HG03565 (cell line): ENCODE data around the gene ZNF653.

Experiments used
- ATAC-seq: cut with Tn5 transposase; IDR thresholded peaks from one replicate; pipeline ENCODE4 v1.9.1; 2021; ENCODE audit warnings: mild to moderate bottlenecking, moderate library complexity; ENCODE audit not compliant: unreplicated experiment

ZNF653 gene

GRCh38 chr19:11505504-11506100 is at the start of gene ZNF653:
ZNF653 (minus strand) TSS chr19:11505839; CDS start chr19:11505786, 53 bp downstream.
- ATAC-seq: peak; percentile 33

- no peak for ATAC-seq
Observed at GRCh38 chr19:11555246-11555645, 49.6 kb upstream of the ZNF653 start.

GRCh38 chr19:11554160-11554559 is 48.5 kb upstream of the ZNF653 start:
- no peak for ATAC-seq

DNA sequence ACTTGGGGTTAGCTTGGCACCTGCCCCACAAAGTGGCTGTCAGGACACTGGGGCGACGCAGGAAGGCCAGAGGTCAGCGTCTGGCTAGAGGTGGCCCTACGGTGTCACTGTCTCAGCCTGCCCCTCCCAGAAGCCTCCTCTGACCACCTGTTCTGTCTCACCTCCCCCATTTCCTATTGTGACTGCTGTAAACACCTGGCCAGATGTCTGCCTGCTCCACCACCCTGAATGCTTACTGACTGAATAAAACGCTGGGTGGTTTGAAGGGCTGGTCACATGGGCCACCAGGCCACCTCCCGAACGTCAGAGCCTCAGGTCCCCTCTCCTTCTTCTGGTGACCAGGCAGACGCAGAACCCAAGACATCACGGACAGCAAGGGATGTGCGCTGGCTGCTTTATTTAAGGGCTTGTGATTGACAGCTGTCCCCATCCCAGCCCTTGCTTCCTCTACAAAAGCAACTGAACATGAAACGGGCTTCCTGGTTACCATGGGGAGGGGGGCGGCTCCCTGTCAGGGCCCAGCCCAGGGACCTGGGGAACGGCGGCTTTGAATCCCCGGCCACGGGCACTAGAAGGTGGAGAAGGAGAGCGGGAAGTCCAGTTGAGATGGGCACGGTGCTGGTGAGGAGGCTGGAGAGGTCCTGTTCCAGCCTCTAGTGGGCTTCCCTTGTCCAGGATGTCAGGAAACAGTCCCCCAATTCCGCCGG is 47.2 kb upstream of the ZNF653 start:
- ATAC-seq: no peak

DNA sequence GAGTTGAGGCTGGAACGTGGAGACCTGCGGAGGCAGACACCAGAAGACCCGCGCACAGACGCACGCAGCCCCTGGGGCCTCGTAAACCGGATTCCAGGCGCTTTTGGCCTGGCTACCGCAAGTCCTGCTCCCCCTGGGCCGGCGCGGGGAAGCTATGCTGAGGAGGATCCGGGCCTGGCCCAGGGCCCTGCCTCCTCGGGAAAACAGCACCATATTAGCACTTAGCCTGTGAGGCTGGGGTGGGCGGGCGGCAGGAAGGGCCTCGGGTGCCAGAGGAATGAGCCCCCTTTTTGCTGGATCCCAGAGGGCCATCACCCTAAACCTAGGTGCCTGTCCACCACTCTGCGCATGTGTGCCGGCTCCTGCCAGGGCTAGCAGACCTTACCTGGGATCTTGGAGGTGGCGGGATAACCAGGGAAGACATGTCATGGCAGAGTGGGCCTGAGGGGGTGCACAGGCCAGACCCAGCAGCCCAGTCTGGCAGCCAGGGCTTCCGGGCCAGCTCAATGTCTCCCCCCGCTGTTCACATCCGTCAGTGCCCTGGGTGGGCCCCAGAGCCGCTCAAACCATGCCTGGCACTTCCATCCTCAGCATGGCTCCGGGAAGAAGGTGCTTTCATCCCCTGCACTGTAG is 46.1 kb upstream of the ZNF653 start:
- no peak for ATAC-seq

GRCh38 chr19:11550265-11550664 is 44.6 kb upstream of the ZNF653 start:
- no peak for ATAC-seq

DNA sequence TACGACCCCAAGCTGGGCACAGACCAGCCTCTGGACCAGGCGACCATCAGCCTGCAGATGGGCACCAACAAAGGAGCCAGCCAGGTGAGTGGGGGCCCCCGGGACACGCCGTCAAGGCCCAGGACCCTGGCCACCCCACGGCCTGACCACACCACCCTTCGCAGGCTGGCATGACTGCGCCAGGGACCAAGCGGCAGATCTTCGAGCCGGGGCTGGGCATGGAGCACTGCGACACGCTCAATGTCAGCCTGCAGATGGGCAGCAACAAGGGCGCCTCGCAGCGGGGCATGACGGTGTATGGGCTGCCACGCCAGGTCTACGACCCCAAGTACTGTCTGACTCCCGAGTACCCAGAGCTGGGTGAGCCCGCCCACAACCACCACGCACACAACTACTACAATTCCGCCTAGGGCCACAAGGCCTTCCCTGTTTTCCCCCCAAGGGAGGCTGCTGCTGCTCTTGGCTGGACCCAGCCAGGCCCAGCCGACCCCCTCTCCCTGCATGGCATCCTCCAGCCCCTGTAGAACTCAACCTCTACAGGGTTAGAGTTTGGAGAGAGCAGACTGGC is 43.8 kb upstream of the ZNF653 start:
- no peak for ATAC-seq

- ATAC-seq: no peak
Observed at GRCh38 chr19:11547929-11548700, 42.5 kb upstream of the ZNF653 start.

- no peak for ATAC-seq
Observed at GRCh38 chr19:11541238-11541637, 35.6 kb upstream of the ZNF653 start.

DNA sequence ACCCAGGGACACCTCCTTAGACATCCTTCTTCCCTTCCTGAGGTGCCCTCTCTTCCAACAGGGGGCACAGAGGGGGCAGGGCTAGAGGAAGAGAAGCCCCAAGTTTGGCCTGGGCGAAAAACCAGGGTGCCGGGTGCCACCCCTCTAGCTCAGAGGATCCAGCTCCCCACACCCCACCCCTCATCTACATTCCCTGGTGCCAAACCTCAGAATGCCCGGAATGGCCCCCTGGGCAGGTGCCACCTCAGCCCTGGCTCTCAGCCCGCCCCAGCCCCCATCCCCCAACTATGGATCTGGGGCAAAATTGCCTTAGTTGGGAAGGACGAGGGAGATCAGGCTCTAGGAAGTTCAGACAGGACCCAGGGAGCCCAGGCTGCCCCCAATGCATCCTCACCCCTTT is 35.0 kb upstream of the ZNF653 start:
- ATAC-seq: no peak

GRCh38 chr19:11539495-11540365 is 34.1 kb upstream of the ZNF653 start:
- no peak for ATAC-seq

GRCh38 chr19:11538232-11539036 is 32.8 kb upstream of the ZNF653 start, which contains the start of gene CNN1:
CNN1 (plus strand) TSS chr19:11538851; CDS start chr19:11538928, 77 bp downstream.
- no peak for ATAC-seq

- peak; percentile 52 for ATAC-seq
Observed at GRCh38 chr19:11535792-11536595, 30.4 kb upstream of the ZNF653 start.

- ATAC-seq: no peak
Observed at GRCh38 chr19:11534948-11535347, 29.3 kb upstream of the ZNF653 start.

GRCh38 chr19:11534538-11534937 is 28.9 kb upstream of the ZNF653 start:
- no peak for ATAC-seq

DNA sequence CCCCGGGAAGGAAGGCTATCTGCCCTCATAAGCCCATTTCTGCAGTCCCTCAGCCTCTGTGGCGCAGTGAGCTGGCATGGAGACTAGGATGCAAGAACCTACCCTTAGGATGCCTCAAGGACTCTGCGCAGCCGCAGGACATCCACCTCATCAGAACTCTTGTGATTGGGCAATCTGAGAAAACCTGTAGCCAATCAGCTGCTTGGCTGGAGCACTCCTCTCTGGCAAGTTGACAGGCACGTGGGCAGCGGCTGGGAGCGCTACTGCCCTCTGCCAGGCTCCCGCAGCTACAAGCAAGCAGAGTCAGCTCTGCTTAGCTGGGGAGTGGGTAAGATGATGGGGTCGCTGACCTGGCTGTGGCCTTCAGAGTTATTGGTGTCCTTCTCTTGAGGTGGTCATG is 24.8 kb upstream of the ZNF653 start:
- ATAC-seq: no peak

- peak; percentile 94 for ATAC-seq
Observed at GRCh38 chr19:11528551-11529341, 23.1 kb upstream of the ZNF653 start, which contains the start of gene ECSIT. ECSIT (minus strand) TSS chr19:11529134; CDS start chr19:11519170, 9,964 bp downstream.
